Measurements from ENCODE around the gene PLEKHA6.

The PLEKHA6 gene

GRCh38 chr1:204382714-204383083 is 23.0 kb upstream of the PLEKHA6 start:
- DNase-seq = no peak

GRCh38 chr1:204380293-204380831 is 20.6 kb upstream of the PLEKHA6 start:
- DNase-seq = no peak

DNA sequence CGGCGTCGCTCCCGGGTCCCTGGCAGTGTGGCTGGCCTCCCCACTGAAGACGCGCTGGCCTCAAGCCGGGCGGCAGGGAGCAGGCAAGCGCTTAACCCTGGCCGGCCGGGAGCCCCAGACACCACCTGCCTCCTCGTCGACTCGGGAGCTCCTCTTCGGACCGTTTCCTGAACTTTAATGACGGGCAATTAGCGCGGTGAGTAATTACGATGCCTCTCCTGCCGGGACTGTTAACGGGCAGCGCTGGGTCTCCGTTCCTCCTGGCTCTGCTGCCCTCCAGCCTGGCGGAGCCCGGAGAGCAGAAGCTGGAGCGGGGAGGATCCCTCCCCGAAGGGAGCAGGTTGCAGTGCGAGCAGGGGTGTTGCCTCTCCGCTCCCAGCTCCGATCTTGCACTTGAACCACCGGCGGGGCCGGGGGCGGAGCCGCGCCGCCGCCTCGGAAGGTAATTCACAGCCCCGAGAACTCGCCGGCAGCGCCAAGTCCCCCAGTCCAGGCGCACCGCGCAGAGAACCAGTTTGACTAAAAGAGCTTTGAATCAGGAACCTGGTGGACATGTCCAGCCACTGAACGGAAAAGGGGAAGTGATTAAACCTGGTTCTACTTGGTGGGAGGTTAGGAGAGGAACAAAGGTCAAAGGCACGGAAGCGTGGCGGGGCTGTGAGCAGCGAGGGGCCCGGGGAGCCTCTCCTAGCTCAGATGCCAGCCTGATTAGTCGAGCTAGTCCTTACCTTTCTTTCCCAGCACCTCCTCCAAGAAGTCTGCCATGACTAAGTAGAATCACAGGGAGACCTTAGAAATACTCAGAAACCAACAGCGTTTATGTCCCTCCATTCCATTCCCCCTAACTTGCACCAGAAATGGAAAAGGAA is 18.3 kb upstream of the PLEKHA6 start:
- peak; percentile 68 to 76 for DNase-seq

GRCh38 chr1:204376919-204377799 is 17.4 kb upstream of the PLEKHA6 start:
- DNase-seq = no peak

GRCh38 chr1:204376465-204376864 is 16.7 kb upstream of the PLEKHA6 start:
- no peak for DNase-seq

- DNase-seq = no peak
Measured at GRCh38 chr1:204373911-204374310, 14.2 kb upstream of the PLEKHA6 start.

- DNase-seq = no peak
Measured at GRCh38 chr1:204370176-204370575, 10.4 kb upstream of the PLEKHA6 start.

DNA sequence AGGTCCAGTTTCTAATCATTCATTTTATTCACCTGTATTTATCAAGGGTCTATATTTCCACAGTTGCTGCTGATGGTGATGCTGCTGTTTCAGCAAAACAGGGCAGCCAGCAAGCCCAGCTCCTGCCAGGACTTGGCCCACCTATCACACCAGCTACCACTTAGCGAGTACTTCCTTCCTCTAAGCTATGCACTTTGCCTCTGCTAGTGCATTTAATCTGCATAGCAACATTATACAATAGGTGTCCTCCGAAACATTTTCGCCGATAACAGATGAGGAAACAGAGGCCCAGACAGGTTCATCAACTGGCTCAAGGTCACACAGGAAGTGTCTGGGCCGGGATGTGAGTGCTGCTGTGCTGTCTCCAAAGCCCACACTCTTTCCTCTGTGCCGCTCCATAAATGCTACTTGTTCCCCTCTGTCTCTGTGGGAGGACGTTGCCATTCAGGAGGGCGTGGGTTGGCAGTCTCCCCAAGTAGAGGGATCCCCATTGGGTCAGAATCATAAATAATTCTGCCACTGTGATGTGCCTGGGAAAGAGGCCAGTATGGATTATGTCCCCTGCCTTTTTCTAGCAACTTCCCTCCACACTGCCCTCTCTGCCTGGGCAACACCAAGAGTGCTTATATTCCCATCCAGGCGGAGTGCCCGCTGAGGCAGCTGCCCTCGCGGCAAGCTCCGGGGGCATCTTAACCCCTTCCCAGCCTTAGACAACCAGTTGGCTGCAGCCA is 9.4 kb upstream of the PLEKHA6 start:
- DNase-seq = peak in 1 of 2 donors; percentile 31

DNA sequence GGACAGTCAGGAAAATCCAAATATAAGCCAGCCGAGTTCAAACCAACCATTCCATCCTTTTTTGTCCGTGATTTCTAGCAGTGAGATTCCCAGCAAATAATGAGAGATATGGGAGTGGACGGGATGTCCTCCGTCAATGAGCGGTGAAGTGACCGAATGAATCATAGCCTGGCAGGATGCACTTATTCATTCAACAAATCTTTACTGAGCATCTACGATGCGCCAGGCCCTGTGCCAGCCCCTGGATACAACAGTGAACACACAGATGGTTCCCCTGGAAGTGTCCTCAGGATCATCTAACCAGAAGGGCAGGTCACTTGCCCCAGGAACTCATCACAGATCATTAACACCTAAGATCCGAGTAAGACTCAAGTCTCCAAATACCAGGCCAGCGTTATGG is 8.2 kb upstream of the PLEKHA6 start:
- DNase-seq = no peak

DNA sequence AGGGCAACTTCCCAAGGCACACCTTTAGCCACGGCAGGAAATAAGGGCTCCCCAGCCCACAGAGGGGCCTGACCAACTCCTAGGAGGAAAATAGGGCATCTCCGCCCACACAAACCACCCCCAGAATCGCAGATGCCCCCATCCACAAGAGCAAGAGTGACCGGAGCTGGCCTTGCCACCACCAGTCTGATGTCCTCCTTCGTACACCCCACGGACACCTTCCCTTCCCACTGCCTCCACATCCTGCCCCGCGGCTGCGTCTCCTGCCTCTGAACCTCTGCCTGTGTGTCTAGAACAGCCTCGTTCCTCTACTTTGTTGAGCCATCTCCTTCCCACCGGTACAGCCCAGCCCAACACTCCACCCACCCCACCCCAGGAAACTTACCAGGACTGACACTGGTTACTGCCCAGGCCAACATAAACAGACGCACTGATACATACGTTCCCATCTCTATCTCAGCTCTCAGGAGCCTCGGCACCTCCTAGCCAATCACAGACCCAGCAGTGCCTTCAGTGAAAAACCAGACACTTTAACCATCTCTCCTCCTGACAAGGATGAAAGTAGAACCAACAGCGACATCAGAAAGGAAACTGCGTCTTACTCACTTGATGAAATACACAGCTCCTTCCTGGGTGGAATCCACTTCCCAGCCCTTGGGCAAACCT is 7.6 kb upstream of the PLEKHA6 start:
- no peak for DNase-seq

DNA sequence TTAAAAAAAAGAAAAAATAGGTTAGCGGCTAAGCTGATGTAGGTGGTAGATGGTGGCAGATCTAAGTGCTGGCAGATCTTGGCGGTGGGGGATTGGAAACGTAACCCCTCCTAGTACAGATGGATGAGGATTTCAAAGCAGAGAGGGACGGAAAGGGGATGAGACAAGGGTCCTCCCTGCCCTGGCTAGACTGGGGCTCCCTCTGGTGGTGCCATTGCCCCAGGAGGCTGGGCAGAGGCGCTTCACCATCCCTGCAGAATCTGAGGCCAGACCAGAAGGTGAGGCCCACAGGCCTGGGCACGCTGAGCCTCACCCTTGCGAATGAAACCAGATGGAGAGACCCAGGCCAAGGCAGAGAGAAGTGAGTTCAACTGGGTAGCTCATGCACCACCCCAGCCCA is 7.0 kb upstream of the PLEKHA6 start:
- no peak for DNase-seq

GRCh38 chr1:204363335-204364114 is 3.8 kb upstream of the PLEKHA6 start:
- DNase-seq = peak; percentile 72 to 79

DNA sequence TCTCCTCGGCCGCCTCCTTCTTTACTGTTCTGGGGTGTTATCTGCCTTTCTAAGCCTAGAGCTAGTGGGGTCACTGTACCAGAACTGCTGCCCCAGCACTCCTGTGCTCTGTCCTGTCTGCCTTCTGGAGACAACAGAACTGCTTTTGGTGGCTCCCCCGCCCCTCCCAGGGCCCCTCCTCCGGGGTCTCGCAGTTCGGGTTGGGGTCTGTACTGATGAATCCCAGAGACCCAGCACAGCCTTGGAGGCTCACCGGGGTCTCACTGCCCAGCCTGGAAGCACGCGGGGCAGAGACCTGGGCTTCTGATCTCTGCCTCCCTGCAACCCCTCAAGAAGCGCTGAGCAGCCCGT is 3.2 kb upstream of the PLEKHA6 start:
- DNase-seq = no peak

DNA sequence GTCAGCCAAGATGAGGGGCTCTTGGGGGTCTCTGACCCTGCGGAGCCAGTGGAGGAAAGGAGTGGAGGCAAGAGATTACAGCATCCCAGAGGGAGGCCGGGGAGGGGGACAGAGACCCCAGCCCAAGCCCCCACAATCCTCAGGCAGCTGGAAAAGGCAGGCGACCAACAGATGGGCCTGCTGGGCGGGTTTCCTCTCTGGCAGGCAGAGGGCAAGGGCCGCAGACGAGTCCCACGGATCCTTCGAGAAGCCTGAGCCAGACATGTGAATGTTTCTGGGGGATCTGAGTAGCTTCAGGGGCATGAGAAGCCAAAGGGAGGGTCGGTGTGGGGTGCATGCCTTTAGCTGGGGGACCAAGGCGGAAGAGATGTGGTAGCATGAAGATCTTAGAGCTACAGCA is 2.1 kb upstream of the PLEKHA6 start:
- DNase-seq = no peak

DNA sequence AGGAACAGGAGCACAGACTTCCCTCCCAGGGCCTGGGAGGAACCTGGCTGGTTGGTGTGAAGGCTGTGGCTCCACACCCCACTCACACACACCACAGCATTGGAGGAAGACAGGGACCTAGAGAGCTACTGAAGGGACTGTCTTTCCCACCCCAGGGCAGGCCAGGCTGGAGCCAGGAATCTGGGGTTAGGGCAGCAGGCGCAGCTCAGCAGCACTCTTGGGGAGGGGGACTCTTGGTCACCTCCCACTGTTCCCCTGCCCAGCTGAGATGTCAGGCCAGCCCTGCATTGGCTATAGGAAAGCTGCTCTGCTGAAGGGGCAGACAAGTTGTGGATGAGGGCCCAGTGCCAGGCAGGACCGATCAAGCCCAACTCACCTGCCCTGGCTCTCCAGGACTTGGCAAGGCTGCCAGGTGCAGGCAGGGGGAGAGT is 1.6 kb upstream of the PLEKHA6 start:
- DNase-seq = no peak

DNA sequence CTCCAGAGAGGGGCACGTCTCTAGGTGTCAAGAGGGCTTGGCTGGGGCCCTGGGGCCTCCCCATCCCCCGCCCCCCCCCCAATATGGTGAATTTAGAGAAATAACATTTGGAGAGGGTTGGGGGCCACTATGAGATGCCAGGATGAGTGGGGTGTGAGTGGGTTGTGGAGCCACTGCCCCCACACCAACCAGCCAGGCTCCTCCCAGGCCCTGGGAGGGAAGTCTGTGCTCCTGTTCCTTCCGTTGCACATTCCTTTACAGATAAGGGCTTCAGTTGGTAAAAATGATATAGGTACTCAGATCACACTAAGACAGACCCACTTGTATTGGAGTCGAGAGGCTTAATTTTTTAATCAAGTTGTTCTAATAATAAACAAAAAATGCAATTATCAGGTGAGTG is 585 bp upstream of the PLEKHA6 start:
- no peak for DNase-seq

DNA sequence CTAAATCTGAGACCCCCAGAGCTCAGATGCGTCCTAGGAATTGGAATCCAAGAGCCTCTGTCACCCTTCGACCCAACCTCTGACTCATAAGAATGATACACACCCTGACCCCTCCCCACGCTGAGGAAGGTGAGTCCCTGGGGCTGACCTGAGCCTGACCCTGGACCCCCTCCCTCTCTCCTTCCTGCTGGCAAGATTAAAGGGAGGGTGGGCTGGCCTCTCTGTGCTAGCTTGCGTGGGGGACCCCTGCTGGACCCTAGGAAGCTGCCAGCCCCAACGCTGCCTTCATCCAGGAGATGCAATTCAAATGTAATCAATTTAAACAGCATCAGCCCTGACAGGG is 627 bp downstream of the PLEKHA6 start:
- no peak for DNase-seq

- DNase-seq = no peak
Measured at GRCh38 chr1:204358605-204359004, 1.1 kb downstream of the PLEKHA6 start.

GRCh38 chr1:204357551-204358490 is 1.9 kb downstream of the PLEKHA6 start:
- DNase-seq = peak; percentile 66 to 78

- DNase-seq = no peak
Measured at GRCh38 chr1:204356997-204357396, 2.7 kb downstream of the PLEKHA6 start.

Measured in inflammatory macrophage (primary cell).